ENCODE results near the gene MON2. TPM values are rescaled to one million over a fixed set of nuclear protein-coding genes. Genes with fewer than 3 reads are reported as not detected.
A peak's percentile ranks its signal among the peaks of the same experiment; 100 is the strongest.

The MON2 gene
- total and polyA plus RNA-seq, 2 donors (not counting 3 experiments of a cell fraction or from before 2014, with no cell fraction given): 8.9 to 41.8 TPM

DNA sequence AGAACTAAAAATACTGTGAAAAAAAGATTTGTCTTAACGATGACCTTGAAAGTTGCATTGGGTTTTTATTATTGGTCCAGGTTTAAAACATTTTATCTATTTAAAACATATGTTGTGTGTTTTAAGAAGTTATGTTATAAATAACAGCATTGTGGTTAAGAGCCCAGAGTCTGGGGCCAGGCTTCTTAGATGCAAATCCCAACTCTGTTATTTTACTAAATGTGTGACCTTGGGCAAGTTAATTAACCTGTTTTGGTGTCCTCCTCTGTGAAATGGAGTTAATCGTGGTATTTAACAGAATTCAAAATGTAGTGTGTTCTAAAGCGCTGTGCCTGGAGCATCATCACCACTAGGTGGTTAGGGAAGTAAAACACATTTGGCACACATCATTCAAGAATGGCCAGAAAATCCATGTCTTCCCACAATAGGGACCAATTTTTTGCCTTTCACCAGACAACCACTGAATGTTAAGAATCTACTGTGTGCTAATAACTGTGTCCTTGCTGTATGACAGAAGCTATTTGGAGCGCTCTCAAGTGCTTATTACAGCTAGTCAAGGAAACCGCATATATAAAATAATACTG is 133.3 kb downstream of the MON2 start:
- H3K9me1 ChIP-seq (replicated peaks; ENCODE audit: control insufficient read depth, extremely low read depth, insufficient read depth, low read length): no peaks in the 10 kb centered on the region
- no peaks in the 10 kb centered on the region for H3K9me3 ChIP-seq (replicated peaks; ENCODE audit: control insufficient read depth, insufficient read depth, low read length)
- no peak for DNase-seq (ENCODE audit: low read depth, low spot score)
- POLR2A ChIA-PET: no interaction called here
- peaks cover 23% of the 10 kb centered on the region for H3K79me2 ChIP-seq (ENCODE audit: control insufficient read depth, insufficient read depth, low read length)
- no peak overlapping the region for H3K27ac ChIP-seq (ENCODE audit: insufficient read depth, low read depth, low read length)
- H3K4me1 ChIP-seq (ENCODE audit: control insufficient read depth, extremely low read depth, insufficient read depth, low read length): peaks cover 5% of the 10 kb centered on the region
- intact Hi-C loops (cut with micrococcal nuclease): loop anchor here (5.0 to 10.0 kb wide), 3 partner anchors 133 to 465 kb away; partner anchors contain the start of gene MON2
- FAIRE-seq: no peak
- H4K20me1 ChIP-seq (replicated peaks; ENCODE audit: control insufficient read depth, extremely low read depth, insufficient read depth, low read length): no peaks in the 10 kb centered on the region
- H2AFZ ChIP-seq (ENCODE audit: low read depth, low read length): no peak overlapping the region
- no peak overlapping the region for H3K9ac ChIP-seq (replicated peaks; ENCODE audit: extremely low read depth, insufficient read depth, low read length)
- no peak for TF ChIP-seq POLR2A (IDR thresholded peaks at IDR 0.05; ENCODE audit: low read depth, low read length)
- TF ChIP-seq, protein P1, sequence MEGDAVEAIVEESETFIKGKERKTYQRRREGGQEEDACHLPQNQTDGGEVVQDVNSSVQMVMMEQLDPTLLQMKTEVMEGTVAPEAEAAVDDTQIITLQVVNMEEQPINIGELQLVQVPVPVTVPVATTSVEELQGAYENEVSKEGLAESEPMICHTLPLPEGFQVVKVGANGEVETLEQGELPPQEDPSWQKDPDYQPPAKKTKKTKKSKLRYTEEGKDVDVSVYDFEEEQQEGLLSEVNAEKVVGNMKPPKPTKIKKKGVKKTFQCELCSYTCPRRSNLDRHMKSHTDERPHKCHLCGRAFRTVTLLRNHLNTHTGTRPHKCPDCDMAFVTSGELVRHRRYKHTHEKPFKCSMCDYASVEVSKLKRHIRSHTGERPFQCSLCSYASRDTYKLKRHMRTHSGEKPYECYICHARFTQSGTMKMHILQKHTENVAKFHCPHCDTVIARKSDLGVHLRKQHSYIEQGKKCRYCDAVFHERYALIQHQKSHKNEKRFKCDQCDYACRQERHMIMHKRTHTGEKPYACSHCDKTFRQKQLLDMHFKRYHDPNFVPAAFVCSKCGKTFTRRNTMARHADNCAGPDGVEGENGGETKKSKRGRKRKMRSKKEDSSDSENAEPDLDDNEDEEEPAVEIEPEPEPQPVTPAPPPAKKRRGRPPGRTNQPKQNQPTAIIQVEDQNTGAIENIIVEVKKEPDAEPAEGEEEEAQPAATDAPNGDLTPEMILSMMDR (IDR thresholded peaks at IDR 0.05; ENCODE audit: extremely low read depth in 1 of 2, insufficient read depth in 1 of 2, low read depth in 1 of 2, low read length in 2 of 2): peak in 1 of 2 donors; percentile 7
- CTCF ChIA-PET: interaction anchor here (0.8 to 1.6 kb wide), 5 partner anchors 17 to 194 kb away, joined by 3 to 7 read pairs (median 4); no protein-coding TSS in a partner anchor
- no peak overlapping the region for H3K4me3 ChIP-seq (replicated peaks in 1 of 3; ENCODE audit: insufficient read depth in 1 of 3, low read depth in 1 of 3, low read length in 3 of 3)
- dilution Hi-C loops (cut with MboI; ENCODE audit: extremely low pct_ligation_motif_present, low sequenced_read_pairs): loop anchor here (25.0 kb wide), 1 partner anchor 187 kb away; no protein-coding TSS in a partner anchor
- H3K4me2 ChIP-seq (ENCODE audit: insufficient read depth, low read length): no peak overlapping the region
- no peaks in the 10 kb centered on the region for H3K36me3 ChIP-seq (ENCODE audit: control insufficient read depth in 2 of 2, extremely low read depth in 1 of 2, insufficient read depth in 2 of 2, low read length in 2 of 2)
- no peaks in the 10 kb centered on the region for H3K27me3 ChIP-seq (ENCODE audit: control insufficient read depth in 2 of 2, insufficient read depth in 2 of 2, low read length in 2 of 2)
- no TSS peak for BruUV-seq (replicated peaks)

DNA sequence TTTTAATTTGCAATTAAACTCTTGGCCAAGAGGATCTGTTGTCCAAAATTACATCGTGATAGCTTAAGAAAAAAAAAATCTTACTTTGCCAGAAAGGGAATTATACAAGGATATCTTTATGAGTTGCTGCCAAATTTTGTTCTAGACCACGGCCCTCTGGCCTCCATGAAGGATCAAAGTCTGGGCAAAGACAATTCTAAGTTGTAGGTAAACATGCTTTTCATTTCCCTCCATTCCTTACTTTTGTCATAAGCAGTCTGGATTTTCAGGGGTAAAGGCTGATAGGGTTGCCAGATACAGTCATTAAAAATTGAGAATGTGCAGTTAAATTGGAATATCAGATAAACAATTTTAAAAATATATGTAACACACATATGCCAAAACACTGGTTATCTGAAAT is 135.1 kb downstream of the MON2 start:
- no peaks in the 10 kb centered on the region for H3K9me1 ChIP-seq (replicated peaks; ENCODE audit: control insufficient read depth, extremely low read depth, insufficient read depth, low read length)
- ChIA-PET CTCF (interaction anchor here (1.3 to 3.3 kb wide), 4 partner anchors 9 to 185 kb away, joined by 4 to 44 read pairs (median 22); no protein-coding TSS in a partner anchor), POLR2A (no interaction called here)
- BruUV-seq (replicated peaks): no TSS peak
- no peaks in the 10 kb centered on the region for H4K20me1 ChIP-seq (replicated peaks; ENCODE audit: control insufficient read depth, extremely low read depth, insufficient read depth, low read length)
- TF ChIP-seq POLR2A (IDR thresholded peaks at IDR 0.05; ENCODE audit: low read depth, low read length) (no peak), FOS (IDR thresholded peaks at IDR 0.05; ENCODE audit: borderline replicate concordance, insufficient read depth, low read length) (no peak), JUN (IDR thresholded peaks at IDR 0.05; ENCODE audit: borderline replicate concordance, insufficient read depth, insufficient read length, low read depth) (no peak), POLR2AphosphoS5 (IDR thresholded peaks at IDR 0.05; ENCODE audit: insufficient read depth, low read depth, low read length) (no peak), EZH2 (IDR thresholded peaks at IDR 0.05; ENCODE audit: borderline replicate concordance, low read depth, low read length, severe bottlenecking) (no peak), GATA2 (IDR thresholded peaks at IDR 0.05; ENCODE audit: insufficient read depth, insufficient read length, low read depth, low read length) (no peak)
- dilution Hi-C loops (cut with MboI; ENCODE audit: extremely low pct_ligation_motif_present, low sequenced_read_pairs) (loop anchor here (25.0 kb wide), 1 partner anchor 186 kb away; no protein-coding TSS in a partner anchor), intact Hi-C loops (cut with micrococcal nuclease) (loop anchor here (1.0 to 10.0 kb wide), 5 partner anchors 134 to 463 kb away; partner anchors contain the start of genes MON2 and USP15)
- peak overlapping the region; percentile 69 for H3K4me2 ChIP-seq (ENCODE audit: insufficient read depth, low read length)
- no peak for FAIRE-seq
- H3K27ac ChIP-seq (ENCODE audit: insufficient read depth, low read depth, low read length): peak overlapping the region; percentile 97
- no peaks in the 10 kb centered on the region for H3K27me3 ChIP-seq (ENCODE audit: control insufficient read depth in 2 of 2, insufficient read depth in 2 of 2, low read length in 2 of 2)
- H3K9ac ChIP-seq (replicated peaks; ENCODE audit: extremely low read depth, insufficient read depth, low read length): peak overlapping the region; percentile 99
- no peak for DNase-seq (ENCODE audit: low read depth, low spot score)
- no peaks in the 10 kb centered on the region for H3K9me3 ChIP-seq (replicated peaks; ENCODE audit: control insufficient read depth, insufficient read depth, low read length)
- H3K4me1 ChIP-seq (ENCODE audit: control insufficient read depth, extremely low read depth, insufficient read depth, low read length): peaks cover 22% of the 10 kb centered on the region
- H2AFZ ChIP-seq (ENCODE audit: low read depth, low read length): no peak overlapping the region
- H3K36me3 ChIP-seq (ENCODE audit: control insufficient read depth in 2 of 2, extremely low read depth in 1 of 2, insufficient read depth in 2 of 2, low read length in 2 of 2): no peaks in the 10 kb centered on the region
- peaks cover 42% of the 10 kb centered on the region for H3K79me2 ChIP-seq (ENCODE audit: control insufficient read depth, insufficient read depth, low read length)
- H3K4me3 ChIP-seq (replicated peaks in 1 of 3; ENCODE audit: insufficient read depth in 1 of 3, low read depth in 1 of 3, low read length in 3 of 3): peak overlapping the region in 2 of 3 experiments; percentile 92 to 99

Data from endothelial cell of umbilical vein (primary cell).